WTC11 (cell line): ENCODE data around the gene RWDD3.

Experiments
- CBFB ChIP-seq: sonication (generic); formaldehyde crosslinking; IDR thresholded peaks from 2 replicates; pipeline ENCODE4 v1.8.1; 2022; ENCODE audit warnings: mild to moderate bottlenecking, low read depth, missing genetic modification reagents
- ESRRA ChIP-seq: sonication (generic); formaldehyde crosslinking; IDR thresholded peaks from 2 replicates; pipeline ENCODE4 v1.8.1; 2022; ENCODE audit warnings: mild to moderate bottlenecking, missing genetic modification reagents, borderline replicate concordance
- USF2 ChIP-seq: sonication (generic); formaldehyde crosslinking; IDR thresholded peaks from 2 replicates; pipeline ENCODE4 v1.8.1; 2023; ENCODE audit warnings: mild to moderate bottlenecking, missing genetic modification reagents, moderate library complexity
- TF ChIP-seq, protein P1 (sequence below): sonication (generic); formaldehyde crosslinking; IDR thresholded peaks from 2 replicates; pipeline ENCODE4 v1.8.1; 2022; ENCODE audit warnings: low read depth, mild to moderate bottlenecking, moderate library complexity, missing genetic modification reagents, borderline replicate concordance
- TF ChIP-seq, protein P2 (sequence below): fragments of 200-600 bp; IDR thresholded peaks from 2 replicates; pipeline ENCODE4 v1.8.0; 2022; ENCODE audit warnings: antibody characterized with exemption
- TF ChIP-seq, protein P3 (sequence below): sonication (generic); formaldehyde crosslinking; IDR thresholded peaks from 2 replicates; pipeline ENCODE4 v1.8.1; 2023; ENCODE audit warnings: mild to moderate bottlenecking, missing genetic modification reagents

DNA sequence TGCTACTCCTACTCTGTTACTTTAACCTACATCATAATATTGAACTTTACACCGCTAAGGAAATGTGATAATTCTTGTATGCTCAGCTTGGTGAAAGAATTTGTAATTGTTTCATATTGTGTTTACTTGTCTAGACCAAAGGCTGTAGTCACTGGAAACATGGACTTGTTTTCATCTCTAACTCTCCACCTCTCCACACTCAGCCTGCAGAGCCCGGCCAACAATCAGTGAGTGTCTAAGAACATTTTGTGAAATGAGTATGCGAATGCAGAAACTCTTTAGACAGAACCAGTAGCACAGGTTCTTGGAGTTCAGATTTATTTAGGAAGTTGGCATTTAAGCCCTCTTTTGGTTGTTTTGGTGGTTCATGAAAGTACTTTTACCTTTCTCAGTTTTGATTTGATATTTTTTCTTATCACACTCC, 3.2 kb upstream of the RWDD3 start:
- TF ChIP-seq, protein P1, sequence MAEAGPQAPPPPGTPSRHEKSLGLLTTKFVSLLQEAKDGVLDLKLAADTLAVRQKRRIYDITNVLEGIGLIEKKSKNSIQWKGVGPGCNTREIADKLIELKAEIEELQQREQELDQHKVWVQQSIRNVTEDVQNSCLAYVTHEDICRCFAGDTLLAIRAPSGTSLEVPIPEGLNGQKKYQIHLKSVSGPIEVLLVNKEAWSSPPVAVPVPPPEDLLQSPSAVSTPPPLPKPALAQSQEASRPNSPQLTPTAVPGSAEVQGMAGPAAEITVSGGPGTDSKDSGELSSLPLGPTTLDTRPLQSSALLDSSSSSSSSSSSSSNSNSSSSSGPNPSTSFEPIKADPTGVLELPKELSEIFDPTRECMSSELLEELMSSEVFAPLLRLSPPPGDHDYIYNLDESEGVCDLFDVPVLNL: no peak
- TF ChIP-seq, protein P2, sequence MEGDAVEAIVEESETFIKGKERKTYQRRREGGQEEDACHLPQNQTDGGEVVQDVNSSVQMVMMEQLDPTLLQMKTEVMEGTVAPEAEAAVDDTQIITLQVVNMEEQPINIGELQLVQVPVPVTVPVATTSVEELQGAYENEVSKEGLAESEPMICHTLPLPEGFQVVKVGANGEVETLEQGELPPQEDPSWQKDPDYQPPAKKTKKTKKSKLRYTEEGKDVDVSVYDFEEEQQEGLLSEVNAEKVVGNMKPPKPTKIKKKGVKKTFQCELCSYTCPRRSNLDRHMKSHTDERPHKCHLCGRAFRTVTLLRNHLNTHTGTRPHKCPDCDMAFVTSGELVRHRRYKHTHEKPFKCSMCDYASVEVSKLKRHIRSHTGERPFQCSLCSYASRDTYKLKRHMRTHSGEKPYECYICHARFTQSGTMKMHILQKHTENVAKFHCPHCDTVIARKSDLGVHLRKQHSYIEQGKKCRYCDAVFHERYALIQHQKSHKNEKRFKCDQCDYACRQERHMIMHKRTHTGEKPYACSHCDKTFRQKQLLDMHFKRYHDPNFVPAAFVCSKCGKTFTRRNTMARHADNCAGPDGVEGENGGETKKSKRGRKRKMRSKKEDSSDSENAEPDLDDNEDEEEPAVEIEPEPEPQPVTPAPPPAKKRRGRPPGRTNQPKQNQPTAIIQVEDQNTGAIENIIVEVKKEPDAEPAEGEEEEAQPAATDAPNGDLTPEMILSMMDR: no peak
- no peak for TF ChIP-seq USF2 (CRISPR knock-in tag)
- TF ChIP-seq, protein P3, sequence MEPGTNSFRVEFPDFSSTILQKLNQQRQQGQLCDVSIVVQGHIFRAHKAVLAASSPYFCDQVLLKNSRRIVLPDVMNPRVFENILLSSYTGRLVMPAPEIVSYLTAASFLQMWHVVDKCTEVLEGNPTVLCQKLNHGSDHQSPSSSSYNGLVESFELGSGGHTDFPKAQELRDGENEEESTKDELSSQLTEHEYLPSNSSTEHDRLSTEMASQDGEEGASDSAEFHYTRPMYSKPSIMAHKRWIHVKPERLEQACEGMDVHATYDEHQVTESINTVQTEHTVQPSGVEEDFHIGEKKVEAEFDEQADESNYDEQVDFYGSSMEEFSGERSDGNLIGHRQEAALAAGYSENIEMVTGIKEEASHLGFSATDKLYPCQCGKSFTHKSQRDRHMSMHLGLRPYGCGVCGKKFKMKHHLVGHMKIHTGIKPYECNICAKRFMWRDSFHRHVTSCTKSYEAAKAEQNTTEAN: no peak
- TF ChIP-seq CBFB: no peak
- no peak for TF ChIP-seq ESRRA (CRISPR knock-in tag)
